Duodenal mucosa (tissue), 2 donors: ENCODE results near the gene ISCU.
"Not testable (repeated sequence)": the region's sequence is repeated elsewhere in the genome, so short reads cannot be mapped to it uniquely, and the experiment has no call there.

Source experiments
- H3K27ac ChIP-seq: one replicate; pipeline ENCODE4 v1.7.0; 2013; ENCODE audit warnings: low read depth, low read length
- H3K27me3 ChIP-seq, 2 donors: one replicate each; pipeline ENCODE4 v1.7.0; 2013; ENCODE audit warnings: low read length in 2 of 2, control low read depth in 1 of 2; ENCODE audit not compliant: insufficient read depth in 2 of 2, control insufficient read depth in 1 of 2
- H3K36me3 ChIP-seq, 2 donors: one replicate each; pipeline ENCODE4 v1.7.0; 2013; ENCODE audit warnings: low read length in 2 of 2, control low read depth in 1 of 2; ENCODE audit not compliant: insufficient read depth in 2 of 2, control insufficient read depth in 1 of 2
- H3K4me1 ChIP-seq, 2 donors: one replicate each; pipeline ENCODE4 v1.7.0; 2013; ENCODE audit warnings: low read length in 2 of 2, control low read depth in 1 of 2; ENCODE audit not compliant: insufficient read depth in 2 of 2, control insufficient read depth in 1 of 2
- H3K4me3 ChIP-seq, 2 donors: one replicate each; pipeline ENCODE4 v1.7.0; 2013; ENCODE audit warnings: low read length in 2 of 2, low read depth in 1 of 2
- H3K9ac ChIP-seq, 2 donors: one replicate each; pipeline ENCODE4 v1.7.0; 2013; ENCODE audit warnings: low read length in 2 of 2, low read depth in 1 of 2
- H3K9me3 ChIP-seq, 2 donors: one replicate each; pipeline ENCODE4 v1.7.0; 2013; ENCODE audit warnings: low read length in 2 of 2, control low read depth in 1 of 2; ENCODE audit not compliant: control insufficient read depth in 1 of 2

ISCU gene

DNA sequence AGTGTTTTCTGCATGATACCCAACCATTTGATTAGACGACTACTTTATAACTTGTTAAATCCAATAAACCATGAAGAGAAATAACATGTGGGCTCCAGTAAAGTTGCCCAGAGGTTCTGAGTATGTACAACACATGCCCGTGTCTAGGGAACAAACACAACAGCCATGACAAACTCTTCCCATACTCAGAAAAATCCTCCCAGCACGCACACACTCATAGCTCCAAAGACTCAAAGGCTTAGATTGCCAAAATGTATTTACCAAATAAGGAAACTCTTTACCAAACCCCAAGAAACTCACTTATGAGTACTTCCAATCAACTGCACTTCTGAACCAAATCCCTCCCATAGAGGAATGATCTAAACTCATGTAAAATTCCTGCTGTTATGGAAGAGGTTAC lies 18.7 kb upstream of the ISCU start:
- no peaks in the 10 kb centered on the region for H3K27me3 ChIP-seq
- H3K9me3 ChIP-seq, result no peaks in the 10 kb centered on the region
- H3K27ac ChIP-seq, result no peak overlapping the region
- H3K9ac ChIP-seq, result no peak overlapping the region
- peaks cover 37 to 71% of the 10 kb centered on the region in 2 donors for H3K36me3 ChIP-seq
- no peaks in the 10 kb centered on the region for H3K4me1 ChIP-seq
- no peak overlapping the region for H3K4me3 ChIP-seq

DNA sequence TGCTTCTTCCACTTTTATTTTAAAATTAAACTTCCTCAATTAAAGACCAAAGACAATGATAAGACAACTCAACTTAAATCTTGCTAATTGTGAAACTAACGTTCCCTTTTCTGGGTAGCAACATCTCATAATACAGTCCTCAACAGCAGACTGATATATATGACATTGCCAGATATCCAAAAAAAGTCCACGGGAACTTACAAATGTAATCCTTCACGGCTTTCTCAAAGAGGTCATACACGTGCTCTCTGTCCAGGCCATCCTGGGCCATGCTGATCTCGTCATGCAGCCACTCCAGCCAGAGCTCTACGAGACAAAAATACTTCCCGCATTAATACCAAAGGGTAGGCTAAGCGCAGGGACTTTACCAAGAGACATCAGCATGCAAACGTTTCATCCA lies 14.7 kb upstream of the ISCU start:
- Histone ChIP-seq H3K9ac (no peak overlapping the region), H3K36me3 (peaks cover 37 to 62% of the 10 kb centered on the region in 2 donors), H3K4me3 (no peak overlapping the region), H3K4me1 (peaks cover 0 to 6% of the 10 kb centered on the region in 2 donors), H3K9me3 (no peaks in the 10 kb centered on the region), H3K27ac (no peak overlapping the region), H3K27me3 (no peaks in the 10 kb centered on the region)

DNA sequence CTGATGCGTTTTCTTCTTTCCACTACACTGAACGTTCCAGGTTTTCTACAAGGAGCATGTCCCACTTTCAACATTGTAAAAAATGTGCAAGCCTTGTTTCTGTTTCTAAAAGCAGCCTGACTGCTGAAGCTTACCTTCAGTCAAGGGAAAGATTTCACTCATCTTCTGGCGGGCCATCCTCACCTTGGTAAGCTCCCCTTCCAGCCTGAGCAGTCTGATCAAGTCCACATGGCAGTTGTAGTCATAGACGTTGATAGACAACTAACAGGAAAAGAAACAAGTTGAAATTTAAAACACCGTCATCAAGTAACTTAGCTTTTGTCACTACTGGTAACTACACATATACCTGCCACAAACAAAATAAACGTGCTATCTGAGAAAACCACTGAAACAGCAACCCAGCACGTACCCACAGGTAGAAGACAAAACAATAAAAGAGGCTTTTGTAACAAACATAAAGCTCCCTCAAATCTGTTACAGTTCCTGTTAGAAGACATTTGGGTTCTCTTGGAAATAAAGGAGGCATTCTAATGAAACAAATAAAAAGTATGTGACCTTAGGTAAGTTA lies 13.4 kb upstream of the ISCU start:
- H3K4me1 ChIP-seq, result peaks cover 0 to 12% of the 10 kb centered on the region in 2 donors
- H3K36me3 ChIP-seq, result peaks cover 25 to 51% of the 10 kb centered on the region in 2 donors
- H3K9ac ChIP-seq, result no peak overlapping the region
- no peaks in the 10 kb centered on the region for H3K9me3 ChIP-seq
- no peak overlapping the region for H3K27ac ChIP-seq
- no peak overlapping the region for H3K4me3 ChIP-seq
- no peaks in the 10 kb centered on the region for H3K27me3 ChIP-seq

DNA sequence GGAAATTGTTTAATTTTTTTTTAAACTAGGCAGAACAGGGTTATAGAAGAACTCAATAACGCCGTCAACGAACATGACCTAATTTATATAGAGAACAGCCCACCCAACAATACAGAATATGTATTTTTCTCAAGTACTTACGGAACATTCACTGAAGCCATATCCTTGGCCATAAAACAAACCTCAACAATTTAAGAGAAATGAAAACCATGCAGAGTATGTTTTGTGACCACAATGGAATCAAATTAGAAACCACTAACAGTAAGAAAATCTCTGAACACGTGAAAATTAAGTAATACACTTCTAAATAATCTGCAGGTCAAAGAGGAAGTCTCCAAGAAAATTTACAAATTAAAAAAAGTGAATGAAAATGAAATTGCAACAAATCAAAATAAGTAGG lies 10.9 kb upstream of the ISCU start:
- no peak overlapping the region for H3K4me3 ChIP-seq
- H3K9me3 ChIP-seq, result no peaks in the 10 kb centered on the region
- H3K9ac ChIP-seq, result no peak overlapping the region
- H3K4me1 ChIP-seq, result peaks cover 0 to 12% of the 10 kb centered on the region in 2 donors
- H3K36me3 ChIP-seq, result peaks cover 11 to 31% of the 10 kb centered on the region in 2 donors
- no peaks in the 10 kb centered on the region for H3K27me3 ChIP-seq
- H3K27ac ChIP-seq, result no peak overlapping the region

DNA sequence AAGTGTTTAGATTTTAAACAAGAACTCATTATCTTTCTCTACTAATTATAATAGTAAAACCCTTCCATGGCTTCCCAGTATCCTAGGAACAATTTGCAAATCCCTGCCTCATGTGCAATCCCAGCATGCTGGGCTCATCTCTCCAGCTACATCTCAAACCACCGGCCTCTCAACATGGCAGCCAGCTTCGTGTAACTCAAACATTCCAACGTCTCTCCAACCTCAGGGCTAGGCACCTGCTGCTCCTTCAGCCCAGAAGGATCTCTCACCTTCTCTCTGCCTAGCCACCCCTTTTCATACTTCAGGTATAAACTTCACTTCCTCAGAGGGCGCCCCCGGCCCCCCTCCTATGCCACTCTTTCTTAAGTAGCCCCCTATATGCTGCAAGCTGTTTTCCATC lies 8.6 kb upstream of the ISCU start:
- Histone ChIP-seq H3K9me3 (no peaks in the 10 kb centered on the region), H3K9ac (no peak overlapping the region), H3K4me1 (peaks cover 11 to 16% of the 10 kb centered on the region in 2 donors), H3K36me3 (peaks cover 3 to 22% of the 10 kb centered on the region in 2 donors), H3K4me3 (no peak overlapping the region), H3K27ac (no peak overlapping the region), H3K27me3 (no peaks in the 10 kb centered on the region)

DNA sequence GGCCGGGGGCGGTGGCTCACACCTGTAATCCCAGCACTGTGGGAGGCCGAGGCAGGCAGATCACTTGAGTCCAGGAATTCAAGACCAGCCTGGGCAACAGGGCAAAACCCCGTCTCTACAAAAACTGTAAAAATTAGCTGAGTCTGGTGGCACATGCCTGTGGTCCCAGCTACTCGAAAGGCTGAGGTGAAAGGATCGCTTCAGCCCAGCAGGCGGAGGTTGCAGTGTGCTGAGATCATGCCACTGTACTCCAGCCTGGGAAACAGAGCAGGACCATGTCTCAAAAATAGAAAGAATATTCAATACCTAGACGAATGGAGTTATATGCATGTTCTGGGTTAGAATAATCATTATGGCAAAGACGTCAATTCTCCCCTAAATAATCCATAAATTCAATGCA lies 7.0 kb upstream of the ISCU start:
- H3K27me3 ChIP-seq, H3K27ac ChIP-seq, H3K9ac ChIP-seq, H3K4me3 ChIP-seq, H3K9me3 ChIP-seq: not testable (repeated sequence)
- H3K4me1 ChIP-seq, result peaks cover 25 to 26% of the 10 kb centered on the region in 2 donors
- peaks cover 3 to 17% of the 10 kb centered on the region in 2 donors for H3K36me3 ChIP-seq

DNA sequence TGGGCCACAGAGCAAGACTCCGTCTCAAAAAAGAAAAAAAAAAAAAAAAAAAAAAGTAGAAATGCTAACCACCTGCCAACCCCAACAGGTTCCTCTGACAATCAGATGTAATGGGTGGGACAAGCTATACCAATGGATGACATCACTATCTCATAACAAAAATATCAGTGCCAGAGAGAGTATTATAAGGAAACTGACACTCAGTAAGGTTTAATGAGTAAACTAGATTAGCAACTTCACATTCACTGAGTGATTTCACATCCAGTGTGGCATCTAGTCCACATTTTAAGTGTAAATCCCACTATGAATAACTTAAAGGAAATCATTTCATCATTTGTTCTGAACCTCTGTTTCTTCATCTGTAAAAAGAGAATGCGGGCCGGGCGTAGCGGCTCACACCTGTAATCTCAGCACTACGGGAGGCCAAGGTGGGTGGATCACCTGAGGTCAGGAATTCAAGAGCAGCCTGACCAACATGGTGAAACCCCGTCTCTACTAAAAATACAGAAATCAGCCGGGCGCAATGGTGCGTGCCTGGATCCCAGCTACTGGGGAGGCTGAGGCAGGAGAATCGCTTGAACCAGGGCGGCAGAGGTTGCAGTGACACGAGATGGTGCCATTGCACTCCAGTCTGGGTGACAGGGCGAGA lies 3.3 kb upstream of the ISCU start:
- Histone ChIP-seq H3K9ac (peak overlapping the region in 1 of 2 donors; percentile 92), H3K27ac (no peak overlapping the region), H3K4me3 (peak overlapping the region; percentile 88 to 100), H3K36me3 (peaks cover 3 to 17% of the 10 kb centered on the region in 2 donors), H3K27me3 (no peaks in the 10 kb centered on the region), H3K9me3 (no peaks in the 10 kb centered on the region), H3K4me1 (peaks cover 24 to 41% of the 10 kb centered on the region in 2 donors)

DNA sequence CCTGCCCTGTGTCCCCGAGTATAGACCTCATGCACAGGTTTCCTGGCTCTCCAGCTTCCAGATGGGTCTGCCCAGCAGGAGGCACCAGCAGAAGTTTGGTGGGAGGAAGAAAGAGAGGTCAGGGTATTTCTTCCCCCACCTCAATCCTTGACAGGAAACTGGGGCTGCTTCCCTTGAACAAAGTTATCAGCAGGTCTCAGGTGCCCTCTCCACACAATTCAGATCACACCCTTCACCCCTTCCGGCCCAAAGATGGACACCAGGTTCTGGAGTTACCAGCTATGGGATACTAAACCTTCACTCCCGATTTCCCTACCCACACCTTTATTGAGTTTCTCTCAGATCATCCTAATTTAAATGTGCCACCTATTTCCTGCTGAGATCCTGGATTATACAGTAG lies 2.6 kb upstream of the ISCU start:
- Histone ChIP-seq H3K27ac (no peak overlapping the region), H3K4me1 (peaks cover 24 to 42% of the 10 kb centered on the region in 2 donors), H3K27me3 (no peaks in the 10 kb centered on the region), H3K36me3 (peaks cover 3 to 23% of the 10 kb centered on the region in 2 donors), H3K9ac (peak overlapping the region; percentile 89 to 92), H3K4me3 (peak overlapping the region; percentile 88 to 100), H3K9me3 (no peaks in the 10 kb centered on the region)

DNA sequence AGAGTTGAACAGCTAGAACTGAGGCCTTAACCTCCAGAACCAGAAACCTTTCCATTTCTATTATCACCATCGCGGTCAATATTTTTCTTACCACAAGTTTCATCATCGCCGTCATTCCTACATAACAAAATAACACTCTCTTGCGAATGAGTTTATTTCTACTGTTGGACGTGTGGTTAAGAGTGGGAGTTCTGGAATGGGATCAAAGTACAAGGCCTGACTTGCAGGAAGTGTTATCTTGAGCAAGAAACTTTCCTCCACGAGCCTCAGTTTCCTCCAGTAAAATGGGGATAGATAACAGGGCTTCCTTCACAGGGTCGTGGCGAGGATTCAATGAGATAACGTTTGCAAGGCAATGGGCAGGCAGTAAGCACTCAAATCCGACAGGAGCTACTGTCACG lies 2.1 kb upstream of the ISCU start:
- Histone ChIP-seq H3K9me3 (no peaks in the 10 kb centered on the region), H3K27me3 (no peaks in the 10 kb centered on the region), H3K4me1 (peaks cover 24 to 46% of the 10 kb centered on the region in 2 donors), H3K9ac (peak overlapping the region; percentile 89 to 92), H3K4me3 (peak overlapping the region; percentile 88 to 100), H3K27ac (no peak overlapping the region), H3K36me3 (peaks cover 3 to 28% of the 10 kb centered on the region in 2 donors)

DNA sequence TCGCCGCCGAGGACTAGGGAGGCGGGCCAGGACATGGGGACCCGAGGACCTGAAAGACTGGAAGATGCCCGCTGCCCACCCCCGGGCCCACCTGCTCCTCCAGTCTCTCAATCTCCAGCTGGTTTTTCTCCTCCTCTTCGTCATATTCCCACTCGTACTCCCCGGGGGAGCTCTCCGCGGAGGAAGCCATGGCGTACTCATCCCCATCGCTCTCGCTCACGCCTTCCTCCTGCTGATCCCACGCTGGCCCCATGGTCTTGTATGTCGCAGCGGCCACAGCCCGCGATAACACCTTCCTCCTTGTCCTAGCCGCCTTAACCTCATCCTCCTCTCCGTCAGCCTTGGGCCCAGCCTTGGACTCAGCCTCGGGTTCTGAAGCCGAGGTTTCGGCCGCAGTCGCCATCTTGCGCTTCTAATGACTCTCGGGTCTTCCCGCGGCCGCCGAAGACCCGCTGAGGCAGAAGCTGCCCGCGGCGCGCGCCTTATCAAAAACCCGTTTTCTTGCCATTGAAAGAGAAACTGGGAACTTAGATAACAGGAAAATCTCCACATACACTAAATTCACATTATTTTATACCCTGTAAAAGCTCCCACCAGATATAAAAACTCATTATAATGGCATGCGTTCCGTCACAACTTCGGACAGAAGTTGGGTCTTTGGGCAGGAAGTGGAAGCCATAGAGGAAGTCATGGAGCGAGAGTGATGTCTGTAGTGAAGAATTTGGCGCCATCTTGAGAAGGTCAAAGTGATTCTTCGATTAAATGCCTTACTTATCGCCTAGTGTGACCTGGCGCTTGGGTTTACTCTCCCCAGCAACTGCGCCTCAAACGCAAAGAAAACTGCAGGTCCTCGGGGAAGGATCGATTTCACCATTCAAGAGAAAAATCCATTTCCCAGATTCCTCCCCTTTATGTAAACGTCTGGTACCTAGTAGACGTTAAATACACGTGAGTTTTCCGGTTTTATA lies 1.4 kb upstream of the ISCU start, which contains the start of gene SART3:
SART3 (minus strand) TSS at position 422 of the 968 bp plus-strand sequence; CDS start at position 403, 19 bp downstream.
- Histone ChIP-seq H3K27me3 (no peaks in the 10 kb centered on the region), H3K9me3 (no peaks in the 10 kb centered on the region), H3K36me3 (peaks cover 9 to 32% of the 10 kb centered on the region in 2 donors), H3K27ac (peak within 1 kb of the TSS; percentile 84), H3K4me3 (peak within 1 kb of the TSS; percentile 88 to 100), H3K9ac (peak within 1 kb of the TSS; percentile 89 to 92), H3K4me1 (peaks cover 29 to 50% of the 10 kb centered on the region in 2 donors)
